Right ventricle myocardium inferior (tissue), 1 donor: ENCODE data around the gene LGI1. TPM values are rescaled to one million over a fixed set of nuclear protein-coding genes. Genes with fewer than 3 reads are reported as not detected.

Experiments used
- ATAC-seq: fragments of 200-7000 bp; cut with Tn5 transposase; one replicate; pipeline ENCODE4 v1.9.1; 2020; ENCODE audit warnings: mild to moderate bottlenecking, moderate library complexity
- DNase-seq: peaks from one replicate; pipeline ENCODE4 v3.0.0; 2021; ENCODE audit errors: missing footprints
- intact Hi-C: fragments of 100-400 bp; cut with DNase I; formaldehyde crosslinking; loops from one replicate; pipeline ENCODE4 v1.11.0; 2022
- long read RNA-seq: library from polyadenylated mRNA; unstranded; transcript quantifications from one replicate; pipeline ENCODE4 v2.0.0, GENCODE V29; 2021
- total RNA-seq: library from RNA; stranded (reverse); fragmentation: NEBNext Ultra II Directional; extraction: Animal tissue kit (Norgen Biotek cat#: 25700); gene quantifications from one replicate; pipeline ENCODE4 v1.2.1, GENCODE V29; 2021
- donor health status: DM: no; HTN: yes; CAD: no; lungs with severe emphysema.

LGI1 gene
- not detected for total RNA-seq
- long read RNA-seq = 0 reads

DNA sequence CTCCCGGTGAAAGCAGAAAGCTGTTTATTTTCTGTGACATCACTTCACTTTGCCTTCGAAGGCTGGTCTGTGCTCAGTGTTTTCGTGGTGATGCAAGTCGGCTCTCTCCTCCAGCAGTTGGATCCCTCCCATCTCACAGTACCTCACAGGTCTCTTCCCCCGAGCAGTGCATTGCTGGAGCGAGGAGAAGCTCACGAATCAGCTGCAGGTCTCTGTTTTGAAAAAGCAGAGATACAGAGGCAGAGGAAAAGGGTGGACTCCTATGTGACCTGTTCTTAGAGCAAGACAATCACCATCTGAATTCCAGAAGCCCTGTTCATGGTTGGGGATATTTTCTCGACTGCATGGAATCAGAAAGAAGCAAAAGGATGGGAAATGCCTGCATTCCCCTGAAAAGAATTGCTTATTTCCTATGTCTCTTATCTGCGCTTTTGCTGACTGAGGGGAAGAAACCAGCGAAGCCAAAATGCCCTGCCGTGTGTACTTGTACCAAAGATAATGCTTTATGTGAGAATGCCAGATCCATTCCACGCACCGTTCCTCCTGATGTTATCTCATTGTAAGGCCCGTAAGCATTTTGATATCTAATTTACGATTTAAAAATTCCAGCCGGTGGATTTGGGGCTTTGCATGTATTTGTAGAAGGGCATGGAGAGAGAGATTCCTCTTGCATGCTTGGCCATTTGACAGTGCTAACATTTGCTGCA is at the start of gene LGI1:
Gene LGI1 (plus strand): TSS at position 136 of the 707 bp plus-strand sequence. CDS start 209 bp downstream, at position 345.
- intact Hi-C loops = no loop called here
- DNase-seq (no peak), ATAC-seq (no peak)

DNA sequence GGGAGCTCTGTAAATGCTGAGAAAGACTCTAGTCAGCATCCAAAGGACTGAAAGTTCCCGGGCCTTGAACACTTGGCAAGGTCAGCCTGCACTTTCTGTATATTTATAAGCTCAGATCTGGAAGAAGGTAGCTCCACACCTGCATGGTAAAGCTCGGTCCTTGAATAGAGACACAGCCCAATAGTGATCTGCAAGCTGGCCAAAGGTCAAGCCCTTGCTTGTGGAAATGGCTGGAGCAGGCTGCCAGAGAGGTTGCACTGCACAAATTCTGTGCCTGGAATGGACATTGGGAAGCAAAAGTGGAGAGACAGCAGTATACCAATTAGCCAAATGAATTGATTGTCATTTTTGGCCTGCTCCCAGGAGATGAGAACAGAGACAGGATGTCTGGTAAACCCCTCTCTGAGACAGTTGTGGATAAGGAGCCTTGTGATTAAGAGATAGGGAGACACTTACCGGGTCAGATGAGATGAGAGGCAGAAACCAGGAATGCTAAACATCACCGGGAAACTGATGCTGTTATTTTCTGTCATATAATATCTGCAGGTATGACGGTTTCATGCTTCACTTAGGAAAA is 47.3 kb upstream of the LGI1 start:
- ATAC-seq (no peak), DNase-seq (no peak)
- intact Hi-C loops = no loop called here

DNA sequence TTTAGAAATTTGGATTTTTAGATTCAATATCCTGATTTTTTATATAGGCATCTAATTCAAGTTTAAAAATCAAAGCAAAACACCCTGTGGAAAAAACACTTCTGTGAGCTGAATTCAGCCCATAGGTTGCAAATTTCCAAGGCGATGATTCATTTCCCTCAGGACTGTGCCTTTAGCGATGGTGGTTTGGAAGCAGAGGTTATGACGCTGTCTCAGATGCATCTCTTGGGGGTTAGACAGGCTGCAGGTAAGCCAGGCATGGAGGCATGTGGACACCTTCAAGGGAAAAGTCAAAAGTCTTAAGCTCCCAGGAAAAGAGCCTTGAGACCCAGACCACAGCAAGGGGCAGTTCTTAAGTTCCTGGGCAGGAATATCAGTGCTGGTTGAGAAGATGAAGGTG is 45.8 kb upstream of the LGI1 start:
- DNase-seq (no peak), ATAC-seq (no peak)
- intact Hi-C loops = no loop called here

DNA sequence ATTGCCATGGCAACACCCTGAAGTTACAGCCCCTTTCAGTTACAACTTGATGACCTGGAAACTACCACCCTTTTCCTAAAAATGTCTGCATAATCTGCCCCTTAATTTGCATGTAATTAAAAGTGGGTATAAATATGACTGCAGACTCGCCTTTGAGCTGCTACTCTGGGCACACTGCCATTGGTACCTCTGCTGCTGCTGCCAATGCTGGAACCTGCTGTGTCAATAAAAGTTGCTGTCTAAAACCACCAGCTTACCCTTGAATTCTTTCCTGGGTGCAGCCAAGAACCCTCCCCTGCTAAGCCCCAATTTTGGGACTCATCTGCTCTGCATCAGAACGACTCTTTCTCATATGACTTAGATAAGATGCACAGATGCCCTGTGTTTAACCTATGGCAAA is 45.1 kb upstream of the LGI1 start:
- ATAC-seq (no peak), DNase-seq (no peak)
- intact Hi-C loops = no loop called here

DNA sequence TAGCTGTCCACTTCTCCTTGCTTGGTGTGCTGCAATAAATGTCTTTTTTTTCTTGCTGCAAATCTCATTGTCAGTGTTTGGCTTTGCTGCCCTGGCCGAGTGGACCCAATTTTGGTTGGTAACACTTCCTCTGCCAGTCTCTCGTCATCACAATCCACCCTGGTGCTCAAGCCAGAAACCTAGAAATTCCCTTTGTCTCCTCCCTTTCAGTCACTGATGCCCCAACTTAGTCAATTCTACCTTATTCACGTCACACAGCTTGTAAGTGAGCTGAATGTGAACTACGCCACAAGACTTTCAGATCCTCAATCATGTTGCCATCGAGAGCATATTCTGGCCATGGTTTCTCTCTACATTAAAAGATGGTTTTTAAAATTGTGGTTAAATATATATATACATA is 42.4 kb upstream of the LGI1 start:
- ATAC-seq (no peak), DNase-seq (no peak)
- intact Hi-C loops = no loop called here

DNA sequence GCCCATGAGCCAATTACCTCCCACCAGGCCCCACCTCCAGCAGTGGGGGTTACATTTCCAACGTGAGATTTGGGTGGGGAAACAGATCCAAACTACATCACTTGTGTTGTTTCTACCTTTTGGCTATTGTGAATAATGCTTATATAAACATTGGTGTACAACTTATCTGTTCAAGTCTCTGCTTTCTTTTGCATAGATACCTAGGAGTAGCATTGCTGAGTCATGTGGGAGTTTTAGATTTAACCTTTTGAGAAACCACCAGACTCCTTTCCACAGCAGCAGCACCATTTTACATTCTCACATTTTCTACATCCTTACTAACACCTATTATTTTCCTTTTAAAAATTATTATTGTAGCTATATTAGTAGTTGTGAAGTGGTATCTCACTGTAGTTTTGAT is 41.0 kb upstream of the LGI1 start:
- ATAC-seq (no peak), DNase-seq (no peak)
- intact Hi-C loops = no loop called here

DNA sequence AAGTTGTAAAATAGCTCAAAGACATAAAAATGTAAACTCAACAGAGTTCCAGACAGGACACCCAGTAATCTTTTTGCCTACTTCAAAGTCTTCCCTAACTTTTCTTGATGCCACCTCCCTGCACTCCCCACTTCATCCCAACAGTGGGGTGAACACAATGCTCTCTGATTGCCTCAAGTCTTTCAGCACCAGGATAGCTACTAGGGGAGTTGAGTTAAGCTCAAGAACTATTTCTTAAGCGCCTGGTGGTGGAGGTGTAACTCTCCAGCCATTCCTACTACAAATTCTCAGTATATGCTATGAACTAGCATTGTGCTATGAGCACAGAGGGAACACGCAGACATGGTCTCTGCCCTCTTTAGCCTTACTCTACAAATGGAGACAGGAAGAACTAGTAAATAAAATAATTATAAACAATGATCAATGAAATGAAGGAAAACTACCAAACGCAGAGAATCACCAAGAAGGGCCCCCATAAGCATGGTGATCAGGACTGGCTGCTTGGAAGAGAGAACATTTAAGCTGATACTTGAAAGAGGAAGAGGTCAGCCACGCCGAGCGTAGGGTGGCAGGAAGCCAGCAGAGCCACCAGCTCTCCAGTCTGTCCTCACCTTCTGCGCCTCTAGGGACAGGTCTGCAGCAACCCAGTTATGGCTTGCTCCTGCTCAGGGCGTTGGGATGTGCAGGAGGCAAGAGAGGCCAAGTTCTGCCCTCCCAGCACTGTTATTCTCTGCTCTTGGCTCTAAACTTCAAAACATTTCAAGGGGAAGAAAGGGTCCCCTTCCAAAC is 38.6 kb upstream of the LGI1 start:
- DNase-seq (no peak), ATAC-seq (no peak)
- intact Hi-C loops = no loop called here

DNA sequence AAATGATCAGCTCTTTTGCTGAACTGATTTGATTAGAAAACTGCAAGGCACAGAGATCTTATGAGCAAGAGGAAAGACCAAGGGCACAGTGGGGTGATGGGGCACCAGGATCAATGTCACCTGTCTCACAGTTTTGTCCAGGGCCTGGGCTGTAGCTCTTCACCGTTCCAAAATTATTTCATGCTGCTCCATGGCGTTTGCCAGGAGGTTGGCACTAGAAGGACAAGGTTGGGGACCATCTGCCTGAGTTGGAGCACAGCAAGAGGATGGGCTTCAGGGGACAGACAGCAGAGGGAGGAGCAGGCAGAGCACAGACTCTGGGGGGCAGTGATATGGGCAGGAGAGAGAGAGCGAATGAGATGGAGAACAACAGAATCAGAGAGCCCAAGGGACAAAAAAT is 37.8 kb upstream of the LGI1 start:
- ATAC-seq (no peak), DNase-seq (no peak)
- intact Hi-C loops = no loop called here

DNA sequence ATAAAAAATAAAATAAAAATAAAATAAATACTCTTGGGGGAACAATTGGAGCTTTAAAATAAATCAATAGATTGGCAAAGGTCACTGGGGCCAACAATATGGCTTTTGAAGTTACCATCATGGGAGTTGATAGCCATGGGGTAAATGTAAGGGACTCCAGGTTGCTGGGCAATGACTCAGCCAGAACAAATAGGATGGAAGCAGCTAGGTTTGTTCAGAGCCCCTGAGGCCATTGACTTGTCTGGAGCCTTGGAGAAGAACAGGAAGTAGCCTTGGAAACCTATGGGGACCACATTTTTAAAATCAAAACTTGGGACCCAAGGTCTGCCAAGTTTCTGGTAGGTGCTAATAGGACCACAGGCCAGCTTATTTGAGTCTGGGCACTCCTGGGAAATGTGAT is 35.2 kb upstream of the LGI1 start:
- intact Hi-C loops = no loop called here
- ATAC-seq = no peak
- DNase-seq = no peak

DNA sequence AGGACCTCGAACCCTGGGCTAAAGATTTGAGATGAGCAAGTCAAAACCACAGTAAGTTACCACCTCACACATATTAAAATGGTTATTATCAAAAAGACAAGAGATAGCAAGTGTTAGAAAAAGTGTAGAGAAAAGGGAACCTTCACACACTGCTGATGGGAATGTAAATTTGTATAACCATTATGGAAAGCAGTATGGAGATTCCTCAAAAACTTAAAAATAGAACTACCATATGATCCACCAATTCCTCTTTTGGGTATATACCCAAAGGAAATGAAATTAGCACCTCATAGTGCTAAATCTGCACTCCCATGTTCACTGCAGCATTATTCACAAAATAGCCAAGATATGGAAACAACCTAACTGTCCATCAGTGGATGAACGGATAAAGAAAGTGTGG is 34.6 kb upstream of the LGI1 start:
- ATAC-seq (no peak), DNase-seq (no peak)
- intact Hi-C loops = no loop called here

DNA sequence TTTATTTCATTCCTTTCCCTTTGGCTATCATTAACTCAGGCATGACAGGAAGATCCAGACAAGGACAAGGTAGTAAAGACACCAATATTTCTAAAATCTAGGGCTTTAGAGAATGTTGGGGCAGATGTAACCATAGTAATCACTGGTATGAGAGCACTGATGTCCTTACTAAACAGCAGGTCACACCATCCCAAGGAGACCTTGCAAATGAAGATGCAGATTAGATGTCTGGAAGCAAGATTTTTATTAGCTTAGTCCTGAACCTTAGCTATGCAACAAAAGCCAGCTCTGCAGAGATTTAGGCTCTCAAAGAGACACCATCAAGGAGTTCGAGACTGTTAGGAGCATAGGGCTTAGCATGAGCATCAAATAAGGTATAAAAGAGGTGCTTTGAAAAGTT is 31.7 kb upstream of the LGI1 start:
- no peak for ATAC-seq
- intact Hi-C loops = no loop called here
- DNase-seq = no peak

DNA sequence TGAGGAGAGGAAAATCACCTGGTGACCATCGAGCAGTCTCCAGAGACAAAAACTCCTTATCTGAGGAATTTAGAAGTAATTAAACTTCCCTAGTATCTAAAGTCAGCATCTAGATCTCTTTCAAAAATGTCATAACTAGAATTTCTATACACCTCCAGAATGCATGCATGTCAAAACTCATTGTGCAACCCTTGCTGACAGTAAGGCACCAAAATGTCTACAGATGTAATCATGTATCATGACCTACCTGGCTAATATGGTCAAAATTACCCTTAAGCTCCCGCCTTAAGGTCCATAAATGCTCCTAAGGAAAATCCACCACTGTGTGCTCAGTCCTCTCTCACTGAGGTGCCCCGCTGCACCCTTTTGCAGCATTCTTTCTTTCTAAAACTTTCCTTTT is 16.4 kb upstream of the LGI1 start:
- DNase-seq (no peak), ATAC-seq (no peak)
- intact Hi-C loops = no loop called here

DNA sequence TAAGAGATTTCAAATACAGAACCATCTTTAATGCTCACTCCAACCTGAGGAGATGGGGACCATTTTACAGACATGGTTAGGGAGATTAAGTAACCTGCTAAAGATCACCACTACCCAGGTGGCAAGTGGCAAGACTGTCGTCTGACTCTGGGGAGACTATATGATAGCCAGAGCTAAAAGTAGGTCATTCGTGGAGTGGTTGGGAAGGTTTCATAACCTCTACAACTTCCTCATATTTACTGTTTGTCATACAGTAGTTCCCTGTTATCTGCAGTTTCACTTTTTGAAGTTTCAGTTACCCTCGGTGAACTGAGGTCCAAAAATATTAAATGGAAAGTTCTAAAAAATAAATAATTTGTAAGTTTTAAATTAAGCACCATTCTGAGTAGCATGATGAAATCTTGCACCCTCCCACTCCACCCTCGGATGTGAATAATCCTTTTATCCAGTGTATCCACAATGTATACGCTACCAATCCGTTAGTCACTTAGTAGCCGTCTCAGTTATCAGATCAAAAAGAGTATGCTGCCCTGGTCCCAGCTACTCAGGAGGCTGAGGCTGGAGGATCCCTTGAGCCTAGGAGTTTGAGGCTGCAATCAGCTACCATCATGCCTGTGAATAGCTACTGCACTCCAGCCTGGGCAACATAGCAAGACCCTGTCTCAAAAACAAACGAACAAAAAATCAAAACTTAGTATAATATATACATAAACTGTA is 14.9 kb upstream of the LGI1 start:
- ATAC-seq (peak; percentile 16), DNase-seq (no peak)

DNA sequence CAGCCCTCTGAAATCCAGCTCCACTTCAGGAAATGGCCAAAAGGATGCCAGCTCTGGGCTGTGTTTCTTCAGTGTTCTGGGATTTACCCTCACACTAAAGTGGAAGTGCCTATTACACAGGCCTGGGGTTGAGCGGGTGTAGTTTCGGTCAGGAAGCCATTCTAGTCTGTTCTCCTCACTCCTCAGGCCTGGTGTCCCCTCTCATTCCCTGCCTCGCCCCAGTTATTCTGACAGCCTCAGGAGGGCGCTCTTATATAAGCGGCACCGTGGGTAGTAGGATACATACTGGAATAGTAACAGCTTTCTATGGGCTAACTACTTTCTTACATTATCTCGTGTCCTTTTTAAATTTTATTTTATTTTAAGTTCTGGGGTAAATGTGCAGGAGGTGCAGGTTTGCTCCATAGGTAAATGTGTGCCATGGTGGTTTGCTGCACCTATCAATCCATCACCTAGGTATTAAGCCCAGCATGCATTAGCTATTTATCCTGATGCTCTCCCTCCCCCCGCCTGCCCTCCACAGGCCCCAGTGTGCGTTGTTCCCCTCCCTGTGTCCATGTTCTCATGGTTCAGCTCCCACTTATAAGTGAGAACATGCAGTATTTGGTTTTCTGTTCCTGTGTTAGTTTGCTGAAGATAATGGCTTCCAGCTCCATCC is 12.2 kb upstream of the LGI1 start:
- intact Hi-C loops = no loop called here
- ATAC-seq = peak; percentile 39

More for the DNA sequence above, 14.9 kb upstream of the LGI1 start:
- intact Hi-C loops = no loop called here

DNA sequence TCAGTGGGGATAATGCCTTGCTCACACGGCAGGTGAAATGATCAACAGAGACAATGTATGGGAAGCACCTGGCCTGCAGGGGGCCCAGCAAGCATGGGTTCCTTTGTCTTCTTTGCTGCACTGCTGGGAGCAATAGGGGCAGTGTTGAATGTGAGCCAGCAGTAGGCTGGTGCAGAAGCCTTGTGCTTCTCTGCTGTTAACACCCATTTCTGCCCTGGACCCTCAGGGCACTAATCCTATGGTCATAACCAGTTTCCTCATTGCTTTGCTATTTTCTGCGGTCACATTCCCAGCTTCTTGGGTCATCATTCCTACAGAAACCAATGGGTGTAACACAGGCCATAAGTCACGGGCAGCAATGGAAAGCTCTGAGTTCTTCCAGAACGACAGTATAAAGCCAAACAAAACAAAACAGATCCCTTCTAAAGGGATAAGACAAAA is 10.9 kb upstream of the LGI1 start:
- intact Hi-C loops = no loop called here
- DNase-seq = no peak
- no peak for ATAC-seq

More for the DNA sequence above, 12.2 kb upstream of the LGI1 start:
- no peak for DNase-seq

DNA sequence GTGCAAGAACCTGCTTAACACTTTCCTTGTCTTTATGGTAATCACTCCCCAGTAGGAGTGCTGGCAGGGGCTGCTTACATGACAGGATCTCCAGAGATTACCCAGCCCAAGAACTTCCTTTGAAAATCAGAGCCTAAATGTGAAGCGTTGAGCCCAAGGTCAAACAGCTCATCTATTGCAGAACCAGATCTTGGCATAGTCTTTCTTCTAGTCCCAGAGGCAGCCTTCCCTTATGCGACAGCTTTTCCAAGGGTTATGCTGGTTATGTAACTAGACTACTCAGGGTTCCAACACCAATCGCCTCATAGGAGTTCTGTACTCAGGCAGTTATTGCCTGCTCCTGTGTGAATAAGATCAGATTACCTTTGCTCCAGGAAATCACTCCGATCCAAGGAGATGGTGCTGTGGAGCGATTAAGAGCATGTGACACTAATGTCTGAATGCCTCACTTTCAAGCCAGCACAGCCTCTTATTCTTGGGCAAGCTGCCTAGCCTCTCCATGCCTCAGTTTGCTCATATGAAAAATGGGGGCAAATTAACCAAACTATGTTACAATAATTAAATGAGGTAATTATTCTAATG is 8.4 kb upstream of the LGI1 start:
- intact Hi-C loops = no loop called here

DNA sequence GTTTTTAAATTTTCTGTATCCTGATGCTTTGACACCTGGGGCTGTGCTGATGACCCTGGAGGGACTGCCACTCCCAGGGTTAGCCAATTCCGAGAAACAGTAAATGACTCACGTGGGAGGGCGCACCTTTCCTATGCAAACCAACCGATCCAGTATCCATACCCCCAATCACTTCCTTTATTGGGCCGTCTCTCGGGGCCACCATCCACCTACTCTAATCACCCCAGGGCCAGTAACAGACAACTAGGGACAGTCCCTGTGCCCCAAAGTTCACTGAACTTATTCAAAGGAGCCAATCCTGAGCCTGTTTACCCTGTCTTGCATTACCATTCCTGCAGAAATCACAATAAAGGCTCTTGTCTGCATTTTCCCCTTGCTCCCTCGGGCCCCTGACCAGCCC is 6.6 kb upstream of the LGI1 start:
- no peak for ATAC-seq
- intact Hi-C loops = no loop called here

More for the DNA sequence above, 8.4 kb upstream of the LGI1 start:
- no peak for ATAC-seq
- no peak for DNase-seq

DNA sequence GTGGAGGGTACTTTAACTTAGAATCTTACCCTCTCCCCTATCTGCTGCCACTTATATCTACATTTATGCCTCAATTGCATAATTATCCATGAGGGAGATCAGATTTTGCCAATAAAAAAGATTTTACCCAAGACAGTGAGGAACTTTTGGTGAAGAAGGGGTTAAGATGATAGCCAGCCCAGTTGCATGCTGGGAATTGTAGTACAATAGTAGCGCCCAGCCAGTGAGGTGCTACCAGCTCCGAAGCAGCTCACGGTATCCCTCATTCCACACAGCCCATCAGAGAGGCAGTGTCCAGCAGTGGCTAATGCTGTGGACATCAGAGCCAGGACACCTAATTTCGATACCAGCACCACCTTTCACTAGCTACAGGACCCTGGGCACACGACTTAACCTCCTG is 5.9 kb upstream of the LGI1 start:
- DNase-seq = no peak
- intact Hi-C loops = no loop called here
- ATAC-seq = peak; percentile 46

More for the DNA sequence above, 6.6 kb upstream of the LGI1 start:
- no peak for DNase-seq

DNA sequence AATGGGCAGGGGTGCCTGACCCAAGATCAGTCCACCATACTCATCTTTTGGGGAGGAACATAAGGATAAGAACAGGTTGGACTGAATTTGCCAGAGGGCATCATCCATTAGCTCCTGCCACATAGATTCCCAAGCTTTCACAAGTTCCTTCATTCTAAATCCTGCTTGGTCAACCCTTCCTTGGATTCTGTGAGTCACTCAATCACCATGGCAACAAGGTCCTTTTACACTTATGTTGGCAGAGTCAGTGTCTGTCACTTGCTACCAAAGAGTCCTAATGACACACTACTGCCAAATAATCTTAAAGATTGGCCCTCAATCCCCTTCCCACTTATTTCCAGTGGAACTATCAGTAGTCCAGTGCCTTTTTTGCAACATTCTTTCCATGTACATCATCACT is 5.0 kb upstream of the LGI1 start:
- no peak for ATAC-seq
- no peak for DNase-seq
- intact Hi-C loops = no loop called here
